ENCODE results near the gene KRT6B.

The KRT6B gene

GRCh38 chr12:52438305-52439301 lies 13.3 kb downstream of the KRT6B start:
- Histone ChIP-seq H3K9me3 (ENCODE audit: control insufficient read depth, insufficient read depth, low read depth, low read length) (no peaks in the 10 kb centered on the region), H3K36me3 (ENCODE audit: control insufficient read depth in 2 of 2, insufficient read depth in 1 of 2, low read length in 2 of 2) (no peaks in the 10 kb centered on the region), H3K4me1 (ENCODE audit: control insufficient read depth, insufficient read depth, low read length) (no peaks in the 10 kb centered on the region), H3K4me3 (ENCODE audit: low read depth, low read length) (no peak overlapping the region), H3K27ac (ENCODE audit: extremely low read depth, low read depth, low read length) (no peak overlapping the region)
- TF ChIP-seq GLIS1 (tag by site-specific recombination; IDR thresholded peaks at IDR 0.05): peak; percentile 76
- TF ChIP-seq ZNF600 (tag by site-specific recombination; IDR thresholded peaks at IDR 0.05): no peak
- peak; percentile 49 for TF ChIP-seq SCRT2 (tag by site-specific recombination; IDR thresholded peaks at IDR 0.05)
- TF ChIP-seq, protein P1, sequence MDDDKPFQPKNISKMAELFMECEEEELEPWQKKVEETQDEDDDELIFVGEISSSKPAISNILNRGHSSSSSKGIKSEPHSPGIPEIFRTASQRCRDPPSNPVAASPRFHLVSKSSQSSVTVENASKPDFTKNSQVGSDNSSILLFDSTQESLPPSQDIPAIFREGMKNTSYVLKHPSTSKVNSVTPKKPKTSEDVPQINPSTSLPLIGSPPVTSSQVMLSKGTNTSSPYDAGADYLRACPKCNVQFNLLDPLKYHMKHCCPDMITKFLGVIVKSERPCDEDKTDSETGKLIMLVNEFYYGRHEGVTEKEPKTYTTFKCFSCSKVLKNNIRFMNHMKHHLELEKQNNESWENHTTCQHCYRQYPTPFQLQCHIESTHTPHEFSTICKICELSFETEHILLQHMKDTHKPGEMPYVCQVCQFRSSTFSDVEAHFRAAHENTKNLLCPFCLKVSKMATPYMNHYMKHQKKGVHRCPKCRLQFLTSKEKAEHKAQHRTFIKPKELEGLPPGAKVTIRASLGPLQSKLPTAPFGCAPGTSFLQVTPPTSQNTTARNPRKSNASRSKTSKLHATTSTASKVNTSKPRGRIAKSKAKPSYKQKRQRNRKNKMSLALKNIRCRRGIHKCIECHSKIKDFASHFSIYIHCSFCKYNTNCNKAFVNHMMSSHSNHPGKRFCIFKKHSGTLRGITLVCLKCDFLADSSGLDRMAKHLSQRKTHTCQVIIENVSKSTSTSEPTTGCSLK (tag by site-specific recombination; IDR thresholded peaks at IDR 0.05): no peak
- TF ChIP-seq TCF7L2 (IDR thresholded peaks at IDR 0.05; ENCODE audit: borderline replicate concordance, low read depth, low read length): no peak
- TF ChIP-seq ZNF701 (tag by site-specific recombination; IDR thresholded peaks at IDR 0.05): no peak
- no peak for TF ChIP-seq ZNF626 (tag by site-specific recombination; IDR thresholded peaks at IDR 0.05)
- no peak for TF ChIP-seq TSHZ1 (tag by site-specific recombination; IDR thresholded peaks at IDR 0.05; ENCODE audit: borderline replicate concordance)
- no peak for TF ChIP-seq ZNF391 (tag by site-specific recombination; IDR thresholded peaks at IDR 0.05; ENCODE audit: borderline replicate concordance, low read depth)
- TF ChIP-seq, protein P2, sequence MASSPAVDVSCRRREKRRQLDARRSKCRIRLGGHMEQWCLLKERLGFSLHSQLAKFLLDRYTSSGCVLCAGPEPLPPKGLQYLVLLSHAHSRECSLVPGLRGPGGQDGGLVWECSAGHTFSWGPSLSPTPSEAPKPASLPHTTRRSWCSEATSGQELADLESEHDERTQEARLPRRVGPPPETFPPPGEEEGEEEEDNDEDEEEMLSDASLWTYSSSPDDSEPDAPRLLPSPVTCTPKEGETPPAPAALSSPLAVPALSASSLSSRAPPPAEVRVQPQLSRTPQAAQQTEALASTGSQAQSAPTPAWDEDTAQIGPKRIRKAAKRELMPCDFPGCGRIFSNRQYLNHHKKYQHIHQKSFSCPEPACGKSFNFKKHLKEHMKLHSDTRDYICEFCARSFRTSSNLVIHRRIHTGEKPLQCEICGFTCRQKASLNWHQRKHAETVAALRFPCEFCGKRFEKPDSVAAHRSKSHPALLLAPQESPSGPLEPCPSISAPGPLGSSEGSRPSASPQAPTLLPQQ (tag by site-specific recombination; IDR thresholded peaks at IDR 0.05): peak; percentile 71
- TF ChIP-seq ZNF624 (tag by site-specific recombination; IDR thresholded peaks at IDR 0.05): no peak
- no peak for TF ChIP-seq ZNF23 (tag by site-specific recombination; IDR thresholded peaks at IDR 0.05; ENCODE audit: borderline replicate concordance)
- CTCF ChIA-PET: interaction anchor here (0.6 to 1.0 kb wide), 3 partner anchors 30 to 282 kb away, joined by 3 to 4 read pairs (median 3); no protein-coding TSS in a partner anchor
- POLR2A ChIA-PET: no interaction called here

DNA sequence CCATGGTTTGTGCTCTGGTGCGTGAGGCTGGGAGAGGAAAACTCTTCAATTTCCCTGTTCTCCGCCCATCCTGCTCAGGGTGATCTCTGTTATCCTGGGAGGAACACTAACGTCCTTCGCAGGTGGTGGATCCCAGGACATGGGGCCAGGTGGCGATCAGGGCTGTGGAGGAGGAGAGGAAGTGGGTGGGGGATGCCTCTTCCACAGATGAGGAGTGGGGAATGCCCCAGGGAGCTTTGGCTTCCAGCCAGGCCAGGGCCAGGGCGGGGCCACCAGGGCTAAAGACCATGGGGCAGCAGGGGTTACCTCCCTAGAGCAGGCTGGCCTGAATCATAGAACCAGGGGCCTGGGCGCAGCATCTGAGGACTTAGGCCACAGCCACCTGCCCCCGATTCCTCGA lies 14.4 kb downstream of the KRT6B start:
- no peaks in the 10 kb centered on the region for H3K4me1 ChIP-seq (ENCODE audit: control insufficient read depth, insufficient read depth, low read length)
- no peaks in the 10 kb centered on the region for H3K9me3 ChIP-seq (ENCODE audit: control insufficient read depth, insufficient read depth, low read depth, low read length)
- ChIA-PET POLR2A (no interaction called here), CTCF (no interaction called here)
- no peaks in the 10 kb centered on the region for H3K36me3 ChIP-seq (ENCODE audit: control insufficient read depth in 2 of 2, insufficient read depth in 1 of 2, low read length in 2 of 2)
- H3K27ac ChIP-seq (ENCODE audit: extremely low read depth, low read depth, low read length): no peak overlapping the region
- TF ChIP-seq ZBTB17 (tag by site-specific recombination; IDR thresholded peaks at IDR 0.05) (no peak), ZFHX2 (tag by site-specific recombination; conservative IDR thresholded peaks at IDR 0.05) (peak; percentile 29; the same call in 1 of the 2 replicates)
- TF ChIP-seq, protein P3, sequence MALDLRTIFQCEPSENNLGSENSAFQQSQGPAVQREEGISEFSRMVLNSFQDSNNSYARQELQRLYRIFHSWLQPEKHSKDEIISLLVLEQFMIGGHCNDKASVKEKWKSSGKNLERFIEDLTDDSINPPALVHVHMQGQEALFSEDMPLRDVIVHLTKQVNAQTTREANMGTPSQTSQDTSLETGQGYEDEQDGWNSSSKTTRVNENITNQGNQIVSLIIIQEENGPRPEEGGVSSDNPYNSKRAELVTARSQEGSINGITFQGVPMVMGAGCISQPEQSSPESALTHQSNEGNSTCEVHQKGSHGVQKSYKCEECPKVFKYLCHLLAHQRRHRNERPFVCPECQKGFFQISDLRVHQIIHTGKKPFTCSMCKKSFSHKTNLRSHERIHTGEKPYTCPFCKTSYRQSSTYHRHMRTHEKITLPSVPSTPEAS (tag by site-specific recombination; IDR thresholded peaks at IDR 0.05): no peak
- H3K4me3 ChIP-seq (ENCODE audit: low read depth, low read length): no peak overlapping the region

Data from HEK293 (cell line).